Calu3 (cell line): ENCODE measurements around the gene SYT17. TPM values are rescaled to one million over a fixed set of nuclear protein-coding genes. Genes with fewer than 3 reads are reported as not detected.

Experiments
- BruUV-seq: library from RNA; stranded (reverse); fragments of 400-500 nt; replicated peaks from 2 replicates; lab custom pipeline; 2021; lab: Mats Ljungman, UMichigan
- CTCF ChIA-PET: fragments of 300-600 bp; sonication (Branson Sonifier 250); formaldehyde crosslinking; loops from one replicate; lab custom pipeline; 2022; ENCODE audit warnings: antibody characterized with exemption; lab: Charles Lee
- DNase-seq: peaks from one replicate; pipeline ENCODE4 v3.0.0; 2022
- H3K27ac Mint-ChIP-seq: one replicate; pipeline ENCODE4 v1.8.0; 2022; ENCODE audit warnings: mixed read lengths; ENCODE audit not compliant: unreplicated experiment
- H3K27me3 Mint-ChIP-seq: one replicate; pipeline ENCODE4 v1.8.0; 2022; ENCODE audit warnings: mixed read lengths; ENCODE audit not compliant: unreplicated experiment
- H3K36me3 Mint-ChIP-seq: one replicate; pipeline ENCODE4 v1.8.0; 2022; ENCODE audit warnings: mild to moderate bottlenecking, moderate library complexity, mixed read lengths; ENCODE audit not compliant: insufficient read depth, unreplicated experiment
- H3K4me1 Mint-ChIP-seq: one replicate; pipeline ENCODE4 v1.8.0; 2022; ENCODE audit warnings: mild to moderate bottlenecking, low read depth, mixed read lengths; ENCODE audit not compliant: unreplicated experiment
- H3K4me3 Mint-ChIP-seq: one replicate; pipeline ENCODE4 v1.8.0; 2022; ENCODE audit warnings: mild to moderate bottlenecking, low read depth, moderate library complexity, mixed read lengths; ENCODE audit not compliant: unreplicated experiment
- H3K9me3 Mint-ChIP-seq: one replicate; pipeline ENCODE4 v1.8.0; 2022; ENCODE audit warnings: low read depth, mixed read lengths; ENCODE audit not compliant: unreplicated experiment
- CTCF ChIP-seq: fragments of 200-600 bp; IDR thresholded peaks from one replicate; pipeline ENCODE4 v1.8.0; 2022; ENCODE audit warnings: antibody characterized with exemption; ENCODE audit not compliant: unreplicated experiment
- intact Hi-C: fragments of 100-400 bp; cut with micrococcal nuclease; formaldehyde crosslinking; loops from one replicate; pipeline ENCODE4 v1.10.0; 2022; ENCODE audit not compliant: unreplicated experiment
- total RNA-seq: library from RNA; stranded (reverse); gene quantifications from 2 replicates; pipeline ENCODE4 v1.2.3, GENCODE V29; 2022

Gene SYT17
- total RNA-seq, 1 experiment from 2014 or later, result 10.6 TPM

DNA sequence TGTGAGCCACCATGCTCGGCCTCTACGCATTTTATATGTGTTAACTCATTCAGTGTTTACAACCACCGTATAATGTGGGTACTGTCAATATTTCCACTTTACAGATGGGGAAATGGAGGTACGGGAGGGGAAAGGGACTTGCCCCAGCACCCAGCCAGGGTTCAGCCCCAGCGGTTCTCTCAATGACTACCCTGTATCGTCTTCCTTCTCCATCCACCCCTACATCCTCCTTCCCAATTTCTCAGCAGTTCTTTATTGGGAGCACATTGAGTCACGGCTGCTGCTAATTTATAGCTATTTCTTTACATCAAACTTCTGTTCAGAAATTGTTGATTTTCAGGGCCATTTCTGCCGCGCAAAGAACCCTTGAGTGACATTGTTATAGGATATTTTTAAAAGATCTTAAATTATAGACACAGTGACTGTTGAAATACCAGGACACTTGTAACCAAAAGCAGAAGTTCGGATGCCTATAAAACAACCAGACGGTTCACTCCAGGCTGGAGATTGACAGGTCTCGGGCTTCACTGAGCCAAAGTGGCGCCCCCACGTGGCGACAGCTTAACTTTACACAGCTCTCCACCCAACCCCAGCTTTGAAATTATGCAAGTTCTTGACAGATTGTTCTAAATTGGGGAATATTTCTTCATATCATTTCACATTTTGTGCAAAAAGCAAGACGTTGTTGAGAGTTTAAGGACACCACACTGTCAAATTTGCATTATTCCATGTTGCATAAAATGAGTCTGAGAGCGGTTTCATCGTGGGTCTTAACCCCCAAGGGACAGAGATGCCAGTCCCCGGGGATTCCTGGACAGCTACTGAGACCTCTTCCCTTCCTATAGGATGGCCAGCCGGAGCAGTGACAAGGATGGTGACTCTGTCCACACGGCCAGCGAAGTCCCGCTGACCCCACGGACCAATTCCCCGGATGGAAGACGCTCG is 11.8 kb downstream of the SYT17 start:
- intact Hi-C loops, result loop anchor here (5.0 kb wide), 1 partner anchor 197 kb away; no protein-coding TSS in a partner anchor
- no TSS peak for BruUV-seq
- peak; percentile 64 for TF ChIP-seq CTCF
- Mint-ChIP-seq H3K27ac (no peak overlapping the region), H3K4me3 (no peak overlapping the region), H3K36me3 (peaks cover 11% of the 10 kb centered on the region), H3K9me3 (no peaks in the 10 kb centered on the region), H3K27me3 (no peaks in the 10 kb centered on the region), H3K4me1 (peaks cover 21% of the 10 kb centered on the region)
- peak; percentile 75 for DNase-seq
- CTCF ChIA-PET, result interaction anchor here (0.7 to 1.3 kb wide), 6 partner anchors 60 to 253 kb away, joined by 3 to 10 read pairs (median 3); no protein-coding TSS in a partner anchor

DNA sequence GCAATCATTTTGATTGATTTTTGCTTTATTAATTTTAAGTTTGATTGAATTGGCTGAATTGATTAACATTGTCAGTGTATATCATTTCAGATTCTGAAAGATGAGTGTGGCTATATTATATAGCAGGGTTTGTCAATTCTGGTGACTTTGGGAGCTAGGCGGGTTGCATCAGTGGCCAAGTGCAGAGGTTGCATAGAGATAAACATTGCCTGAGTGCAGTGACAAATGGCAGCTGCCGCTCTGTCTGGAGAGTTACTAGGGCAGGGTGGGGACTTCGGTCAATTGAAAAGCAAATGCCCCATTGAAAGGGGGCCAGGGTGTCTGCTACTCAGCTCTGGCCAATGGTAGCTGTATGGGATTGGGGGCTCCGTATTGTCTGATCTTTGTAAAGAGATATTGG is 12.7 kb downstream of the SYT17 start:
- no TSS peak for BruUV-seq
- Mint-ChIP-seq H3K9me3 (no peaks in the 10 kb centered on the region), H3K27ac (no peak overlapping the region), H3K4me3 (no peak overlapping the region), H3K27me3 (no peaks in the 10 kb centered on the region), H3K36me3 (peaks cover 11% of the 10 kb centered on the region), H3K4me1 (peaks cover 21% of the 10 kb centered on the region)
- CTCF ChIA-PET, result interaction anchor here (0.7 kb wide), 1 partner anchor 26 kb away, joined by 3 read pairs; no protein-coding TSS in a partner anchor
- DNase-seq, result no peak
- no peak for TF ChIP-seq CTCF
- intact Hi-C loops, result loop anchor here (5.0 kb wide), 1 partner anchor 197 kb away; no protein-coding TSS in a partner anchor

GRCh38 chr16:19182481-19182880 is 14.4 kb downstream of the SYT17 start:
- no peaks in the 10 kb centered on the region for H3K9me3 Mint-ChIP-seq
- no peaks in the 10 kb centered on the region for H3K27me3 Mint-ChIP-seq
- BruUV-seq, result no TSS peak
- peaks cover 11% of the 10 kb centered on the region for H3K36me3 Mint-ChIP-seq
- no peak overlapping the region for H3K27ac Mint-ChIP-seq
- H3K4me3 Mint-ChIP-seq, result no peak overlapping the region
- intact Hi-C loops, result loop anchor here (5.0 kb wide), 1 partner anchor 195 kb away; no protein-coding TSS in a partner anchor
- H3K4me1 Mint-ChIP-seq, result peaks cover 21% of the 10 kb centered on the region
- CTCF ChIA-PET, result no interaction called here
- no peak for TF ChIP-seq CTCF
- DNase-seq, result no peak

DNA sequence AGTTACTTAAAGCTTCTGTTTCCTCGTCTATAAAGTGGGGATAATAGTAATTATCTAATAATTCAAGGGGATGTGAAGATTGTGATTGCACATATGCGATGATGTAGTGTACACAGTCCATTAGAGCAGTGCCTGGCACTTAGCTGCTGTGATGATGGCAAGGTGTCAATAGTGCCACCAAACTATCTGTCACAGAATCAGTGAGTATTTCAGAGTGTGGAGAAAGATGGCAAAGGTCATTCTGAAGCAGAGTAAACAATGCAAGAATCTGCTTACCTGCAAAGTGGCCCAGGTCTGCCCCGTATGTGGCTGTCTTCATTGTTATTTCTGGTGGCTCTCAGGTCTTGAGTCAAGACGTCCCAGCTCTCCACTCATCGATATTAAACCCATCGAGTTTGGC is 15.1 kb downstream of the SYT17 start:
- BruUV-seq, result no TSS peak
- Mint-ChIP-seq H3K4me1 (peaks cover 21% of the 10 kb centered on the region), H3K9me3 (no peaks in the 10 kb centered on the region), H3K36me3 (peaks cover 11% of the 10 kb centered on the region), H3K4me3 (no peak overlapping the region), H3K27ac (peak overlapping the region; percentile 67), H3K27me3 (no peaks in the 10 kb centered on the region)
- TF ChIP-seq CTCF, result no peak
- CTCF ChIA-PET, result no interaction called here
- intact Hi-C loops, result loop anchor here (5.0 kb wide), 1 partner anchor 194 kb away; no protein-coding TSS in a partner anchor
- DNase-seq, result no peak
